Medulla oblongata (tissue), 1 donor: Measurements from ENCODE around the gene RALY.
A peak's percentile ranks its signal among the peaks of the same experiment; 100 is the strongest.

Experiments
- DNase-seq: peaks from one replicate; pipeline ENCODE4 v3.0.0-alpha.2; 2015; ENCODE audit errors: extremely low spot score

Gene RALY

GRCh38 chr20:34076952-34077351 lies 83.2 kb downstream of the RALY start:
- DNase-seq, result no peak

GRCh38 chr20:34078540-34078939 lies 84.8 kb downstream of the RALY start:
- no peak for DNase-seq

GRCh38 chr20:34079818-34080217 lies 86.1 kb downstream of the RALY start:
- DNase-seq, result no peak

DNA sequence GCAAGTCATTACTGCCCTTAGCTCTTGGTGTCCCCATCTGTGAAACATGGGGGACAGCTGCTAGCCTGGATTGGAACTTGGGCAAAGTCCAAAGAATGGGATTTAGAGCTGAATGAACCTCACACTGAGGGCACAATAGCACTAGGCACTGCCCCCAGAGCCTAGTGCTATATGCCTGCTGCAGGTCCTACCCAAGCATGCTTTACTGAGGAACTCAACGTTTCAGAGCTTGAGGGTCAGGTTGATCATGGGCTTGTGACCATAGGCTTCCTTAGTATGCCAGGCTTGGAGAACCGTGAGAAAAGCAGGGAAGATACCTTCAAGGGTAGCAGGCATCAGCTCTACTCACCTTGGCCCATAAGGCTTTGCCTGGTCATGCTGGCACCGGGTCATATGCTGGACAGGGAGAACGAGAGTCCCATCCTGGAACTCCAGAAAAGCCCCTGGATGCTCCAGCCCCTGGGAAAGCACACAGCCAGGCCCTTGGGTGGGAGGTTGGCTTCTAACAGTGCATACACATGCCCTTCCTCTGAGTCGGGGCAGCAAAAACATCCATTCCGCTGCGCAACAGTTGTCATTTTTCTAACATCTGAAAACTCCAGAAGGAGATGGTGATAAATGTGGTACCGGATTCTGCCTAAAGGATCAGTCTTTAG lies 88.6 kb downstream of the RALY start:
- DNase-seq, result no peak

DNA sequence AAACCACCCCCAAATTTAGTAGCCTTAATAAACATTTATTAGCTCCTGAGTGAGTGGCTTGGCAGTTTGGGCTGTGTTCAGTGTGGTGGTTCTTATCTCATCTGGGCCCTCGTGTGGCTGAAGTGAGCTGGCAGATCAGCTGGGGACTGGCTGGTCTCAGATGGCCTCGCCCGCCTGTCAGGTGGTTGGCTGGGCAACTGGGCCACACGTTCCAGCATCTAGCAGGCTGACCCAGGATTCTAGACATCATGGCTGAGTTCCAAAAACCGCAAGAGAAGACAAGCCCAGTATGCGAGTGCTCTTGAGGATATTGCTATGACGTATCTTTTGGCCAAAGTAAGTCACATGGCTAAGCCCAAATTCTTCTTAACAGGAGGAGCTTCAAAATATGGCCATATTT lies 89.4 kb downstream of the RALY start:
- DNase-seq, result peak; percentile 34

GRCh38 chr20:34083781-34084180 lies 90.1 kb downstream of the RALY start:
- DNase-seq, result no peak

DNA sequence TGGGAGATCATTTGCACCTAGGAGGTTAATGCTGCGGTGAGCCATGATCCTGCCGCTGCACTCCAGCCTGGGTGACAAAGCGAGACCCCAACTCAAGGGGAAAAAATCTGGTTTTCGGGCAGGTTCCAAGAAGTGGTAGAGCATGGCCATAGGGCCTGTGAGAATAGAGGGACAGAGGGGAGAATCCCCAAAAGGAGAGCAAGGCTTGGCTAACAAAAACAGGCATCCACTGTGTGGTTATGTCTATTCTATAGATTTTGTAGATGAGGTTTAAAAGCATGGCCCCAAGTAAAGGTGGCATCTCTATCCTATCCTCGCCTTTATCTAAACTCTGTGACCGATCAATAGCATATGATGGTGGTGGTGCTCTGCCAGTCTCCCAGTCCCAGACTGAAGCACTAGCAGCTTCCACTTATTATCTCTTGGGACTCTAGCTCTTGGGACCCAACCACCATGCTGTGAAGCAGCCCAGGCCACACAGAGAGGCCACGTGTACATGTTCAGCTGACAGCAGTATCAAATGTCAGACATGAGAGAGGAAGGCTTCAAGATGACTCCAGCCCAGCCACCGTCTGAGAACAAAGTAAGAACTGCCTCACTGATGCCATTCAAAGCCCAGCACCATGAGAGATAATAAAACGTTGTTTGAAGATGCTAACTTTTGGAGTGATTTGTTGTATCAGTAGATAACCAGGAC lies 90.7 kb downstream of the RALY start:
- DNase-seq, result no peak

DNA sequence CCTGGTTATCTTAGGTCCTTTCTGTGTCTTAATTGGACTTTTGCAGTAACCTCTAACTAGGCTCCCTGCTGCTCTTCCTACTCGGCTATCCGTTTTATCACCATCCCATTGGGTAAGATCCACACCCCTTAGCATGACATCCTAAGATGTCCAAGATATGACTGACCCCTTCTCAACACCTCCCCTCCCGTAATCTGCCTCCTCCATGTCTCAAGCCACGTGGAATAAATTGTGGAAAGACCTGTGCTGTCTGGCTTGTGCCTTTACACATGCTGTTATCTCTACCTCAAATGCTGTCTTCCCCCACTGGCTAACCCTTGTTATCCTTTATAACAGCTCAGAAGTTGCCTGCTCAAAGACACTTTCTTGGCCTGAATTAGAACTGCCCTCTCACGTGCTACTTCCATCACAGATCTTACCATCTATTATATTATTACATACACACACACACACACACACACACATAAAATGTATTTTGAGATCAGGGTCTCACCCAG lies 91.9 kb downstream of the RALY start:
- DNase-seq, result no peak

- peak; percentile 13 for DNase-seq
These were observed 94.8 kb downstream of the RALY start for GRCh38 chr20:34088305-34089174.

GRCh38 chr20:34089175-34089479 lies 95.4 kb downstream of the RALY start:
- no peak for DNase-seq

DNA sequence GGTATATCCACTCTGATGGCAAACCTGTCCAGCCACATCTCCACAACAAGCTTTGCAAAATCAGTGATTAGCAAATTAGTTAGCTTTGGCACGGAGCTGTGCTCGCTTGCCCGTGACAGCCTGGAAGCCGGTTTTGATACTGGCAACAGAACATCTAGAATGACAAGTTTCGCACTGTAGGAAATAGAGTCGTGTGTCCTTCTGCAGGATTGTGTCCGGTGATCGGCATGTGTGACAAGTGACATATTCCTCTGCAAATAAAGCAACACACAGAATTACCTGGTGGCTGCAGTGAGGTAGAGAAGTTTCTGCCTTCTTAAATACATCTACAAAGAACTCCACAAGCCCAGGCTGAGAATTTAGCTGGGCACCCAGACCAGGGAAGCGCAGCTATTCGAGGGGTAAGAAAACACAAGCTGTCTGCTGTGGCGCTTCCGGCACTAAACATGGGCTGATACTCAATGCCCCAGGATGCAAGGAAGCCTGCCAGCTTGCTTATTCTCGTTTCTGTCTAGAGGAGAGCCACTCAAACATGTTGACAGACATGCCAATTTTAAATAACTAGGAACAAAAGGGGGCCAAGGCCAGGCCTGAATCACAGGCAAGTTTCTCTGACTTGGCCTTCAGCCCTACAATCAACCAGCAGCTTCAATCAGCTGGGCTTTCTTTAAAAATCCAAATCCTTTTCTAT lies 96.1 kb downstream of the RALY start:
- DNase-seq, result no peak

- no peak for DNase-seq
These were observed 96.9 kb downstream of the RALY start for GRCh38 chr20:34090645-34091044.

DNA sequence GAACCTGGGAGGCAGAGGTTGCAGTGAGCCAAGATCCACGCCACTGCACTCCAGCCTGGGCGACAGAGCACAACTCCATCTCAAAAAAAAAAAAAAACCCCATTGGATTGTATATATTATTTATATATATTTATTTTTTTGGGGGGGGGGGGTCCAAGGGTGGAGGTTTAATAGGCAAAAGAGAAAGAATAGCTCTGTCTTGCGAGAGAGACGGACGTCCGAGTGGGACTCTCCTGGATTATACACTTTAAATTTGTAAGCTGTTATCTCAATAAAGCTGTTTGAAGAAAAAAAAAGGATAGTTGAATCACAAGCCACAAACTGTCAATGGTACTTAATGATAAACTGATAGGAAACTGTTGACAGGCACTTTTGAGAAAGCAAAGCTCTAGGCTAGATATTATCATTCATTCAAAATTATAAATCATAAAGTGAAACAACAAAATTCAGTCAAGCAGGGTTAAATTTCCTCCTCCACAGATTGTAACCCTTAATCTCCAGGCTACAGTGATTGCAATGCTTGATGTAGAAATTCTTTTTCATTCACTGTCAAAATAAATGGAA lies 98.0 kb downstream of the RALY start:
- no peak for DNase-seq

DNA sequence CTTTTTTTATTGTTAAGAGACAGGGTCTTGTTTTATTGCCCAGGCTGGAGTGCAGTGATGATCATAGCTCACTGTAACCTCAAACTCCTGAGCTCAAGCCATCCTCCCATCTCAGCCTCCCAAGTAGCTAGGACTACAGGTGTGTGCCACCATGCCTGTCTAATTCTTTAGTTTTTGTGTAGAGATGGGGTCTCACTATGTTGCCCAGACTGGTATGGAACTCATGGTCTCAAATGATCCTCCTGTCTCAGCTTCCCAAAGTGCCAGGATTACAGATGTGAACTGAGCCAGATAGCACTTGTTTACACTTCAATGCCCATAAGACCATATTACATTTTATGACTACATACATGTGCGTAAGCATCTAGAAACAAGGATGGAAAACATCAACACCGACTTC lies 100.2 kb downstream of the RALY start:
- DNase-seq, result no peak

DNA sequence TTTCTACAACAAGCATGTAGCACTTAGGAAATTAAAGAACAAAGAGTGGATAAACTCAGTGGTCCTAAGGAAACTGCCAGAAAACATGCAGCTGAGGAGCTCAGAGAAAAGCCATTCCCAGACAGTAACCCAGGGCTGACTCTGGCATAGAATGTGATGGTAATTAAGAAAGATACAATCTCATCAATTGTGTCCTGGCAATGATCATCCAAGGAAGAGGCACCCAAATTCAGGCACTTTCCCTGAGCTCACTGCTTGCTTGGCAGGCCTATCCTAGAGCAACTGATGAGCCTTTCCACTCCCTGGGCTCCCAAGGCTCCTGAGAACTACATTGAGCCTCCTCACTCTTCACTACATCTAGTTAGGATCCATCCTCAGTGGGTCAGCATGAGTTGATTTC lies 102.1 kb downstream of the RALY start:
- no peak for DNase-seq

DNA sequence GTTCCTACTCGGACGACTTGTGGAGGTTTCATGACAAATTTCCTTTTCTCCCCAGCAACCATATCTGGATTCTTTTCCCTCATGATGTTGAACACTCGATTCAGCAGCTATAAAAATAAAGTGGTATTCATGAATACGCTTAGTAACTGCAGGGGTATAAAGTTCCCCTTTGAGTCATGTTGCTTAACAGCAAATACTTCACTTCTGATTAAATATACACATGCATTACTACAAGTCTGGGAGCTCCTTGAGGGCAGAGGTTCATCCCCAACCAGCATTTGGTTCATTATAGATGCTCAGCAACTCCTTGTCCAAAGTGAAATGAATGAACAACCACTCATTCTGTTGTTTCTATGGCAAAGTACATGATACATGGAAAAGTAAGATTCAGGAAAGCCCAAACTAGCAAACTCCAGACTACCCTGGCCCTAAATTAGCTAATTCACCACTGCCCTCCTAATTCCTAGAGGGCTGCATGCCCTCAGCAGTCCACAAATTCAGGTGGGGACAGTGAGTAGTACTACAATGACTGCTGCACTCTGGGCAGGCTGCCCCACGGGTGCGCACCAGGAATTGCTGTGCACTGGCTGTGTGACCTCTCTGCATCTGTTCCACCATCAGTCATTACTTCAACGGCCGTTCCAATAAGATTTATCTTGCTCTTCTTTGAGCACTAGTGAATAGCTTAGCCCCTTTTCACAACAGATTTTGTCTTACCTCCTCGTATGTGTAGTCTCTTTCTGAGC lies 103.2 kb downstream of the RALY start:
- no peak for DNase-seq

DNA sequence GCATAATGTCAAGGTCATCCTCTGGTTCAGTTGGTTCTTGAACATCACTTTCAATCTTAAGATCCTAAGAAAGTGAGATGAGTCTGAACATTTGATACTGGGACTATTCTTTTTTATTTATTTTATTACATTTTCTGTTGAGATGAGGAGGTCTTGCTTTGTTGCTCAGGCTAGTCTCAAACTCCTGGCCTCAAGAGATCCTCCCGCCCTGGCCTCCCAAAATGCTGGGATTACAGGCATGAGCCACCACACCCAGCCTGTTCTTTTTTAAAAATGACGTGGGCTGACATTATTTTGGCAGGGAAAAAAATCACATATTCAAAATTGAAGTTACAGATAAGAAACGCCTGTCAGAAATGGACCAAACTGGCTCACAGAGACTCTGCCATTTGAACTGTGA lies 104.9 kb downstream of the RALY start:
- no peak for DNase-seq

GRCh38 chr20:34099675-34100074 lies 106.0 kb downstream of the RALY start:
- DNase-seq, result no peak

GRCh38 chr20:34100576-34100975 lies 106.9 kb downstream of the RALY start:
- DNase-seq, result no peak

- no peak for DNase-seq
These were observed 108.6 kb downstream of the RALY start for GRCh38 chr20:34102342-34102741.

- no peak for DNase-seq
These were observed 110.3 kb downstream of the RALY start for GRCh38 chr20:34104059-34104458.
